Spleen (tissue), 11 donors: ENCODE results near the gene TTC12. TPM values are rescaled to one million over a fixed set of nuclear protein-coding genes. Genes with fewer than 3 reads are reported as not detected.

Experiments used
- DNase-seq: peaks from one replicate; pipeline ENCODE4 v3.0.0-alpha.2; 2020
- H3K27ac ChIP-seq, 8 donors: fragments of 200-600 bp; sonication (generic) in 7 of 8; 1 replicate in 4 of 8; 2 replicates in 4 of 8; pipeline versions ENCODE4 v1.5.0 to v1.8.0; 2016 to 2021; ENCODE audit warnings: inconsistent platforms in 4 of 8, mild to moderate bottlenecking in 4 of 8, moderate library complexity in 1 of 8
- H3K27me3 ChIP-seq, 7 donors: fragments of 200-600 bp; sonication (generic) in 6 of 7; replicated peaks in 1 of 7; 1 replicate in 4 of 7; 2 replicates in 3 of 7; pipeline versions ENCODE4 v1.5.0 to v1.8.0; 2016 to 2021; ENCODE audit warnings: inconsistent platforms in 3 of 7, mild to moderate bottlenecking in 1 of 7
- H3K36me3 ChIP-seq, 6 donors: fragments of 200-600 bp; sonication (generic) in 5 of 6; 1 replicate in 4 of 6; 2 replicates in 2 of 6; pipeline versions ENCODE4 v1.5.0 to v1.8.0; 2016 to 2021; ENCODE audit warnings: inconsistent platforms in 2 of 6
- H3K4me1 ChIP-seq, 6 donors: fragments of 200-600 bp; sonication (generic) in 5 of 6; 1 replicate in 3 of 6; 2 replicates in 3 of 6; pipeline versions ENCODE4 v1.5.0 to v1.8.0; 2016 to 2021; ENCODE audit warnings: inconsistent platforms in 3 of 6
- H3K4me3 ChIP-seq, 8 donors: fragments of 200-600 bp; sonication (generic) in 7 of 8; 1 replicate in 4 of 8; 2 replicates in 4 of 8; pipeline versions ENCODE4 v1.5.0 to v1.8.0; 2016 to 2021; ENCODE audit warnings: inconsistent platforms in 4 of 8, mild to moderate bottlenecking in 4 of 8, moderate library complexity in 2 of 8
- H3K9me3 ChIP-seq, 8 donors: fragments of 200-600 bp; sonication (generic) in 7 of 8; 1 replicate in 4 of 8; 2 replicates in 4 of 8; pipeline versions ENCODE4 v1.5.0 to v1.8.0; 2016 to 2021; ENCODE audit warnings: inconsistent platforms in 4 of 8
- POLR2A ChIP-seq, 3 donors: fragments of 450-650 bp; IDR thresholded peaks; one replicate each; pipeline ENCODE4 v1.5.1; 2017; ENCODE audit warnings: antibody characterized with exemption in 3 of 3, mild to moderate bottlenecking in 1 of 3
- POLR2AphosphoS5 ChIP-seq, 3 donors: sonication (generic); formaldehyde crosslinking; IDR thresholded peaks; one replicate each; pipeline ENCODE4 v1.5.1; 2017; ENCODE audit warnings: antibody characterized with exemption in 3 of 3
- WGBS, 5 donors: extraction: QIAGEN DNeasy Blood & Tissue Kit in 3 of 5; methylation state at CpG; one replicate each; pipeline versions ENCODE4 v1.1.5 to v1.1.7; 2013 to 2018; 5-methylcytosine and 5-hydroxymethylcytosine counted together
- intact Hi-C: fragments of 100-400 bp; cut with DNase I; formaldehyde crosslinking; loops from one replicate; pipeline ENCODE4 v1.15.0; 2023; ENCODE audit warnings: low total_unique reads
- polyA plus RNA-seq, 3 donors: library from polyadenylated mRNA; stranded (reverse); fragments of 200-250 nt; gene quantifications; one replicate each; pipeline ENCODE4 v1.2.1, GENCODE V29; 2013
- total RNA-seq, 7 donors: library from RNA; depleted of rRNA in 3 of 7; stranded (reverse); fragments of >200 nt in 3 of 7; fragmentation: NEBNext Ultra II Directional in 4 of 7; extraction: Animal tissue kit (Norgen Biotek cat#: 25700) in 4 of 7; gene quantifications; one replicate each; pipeline versions ENCODE4 v1.1.0 to v1.2.1, GENCODE V29; 2016 to 2021
- TF ChIP-seq, protein P1 (sequence below), 11 experiments: fragments of 200-600 bp in 7 of 11; fragments of 450-650 bp in 4 of 11; sonication (generic) in 4 of 11; IDR thresholded peaks in 8 of 11; conservative IDR thresholded peaks in 3 of 11; 1 replicate in 7 of 11; 2 replicates in 4 of 11; pipeline versions ENCODE4 v1.4.0 to v1.8.0; 2016 to 2021; ENCODE audit warnings: antibody characterized with exemption in 11 of 11, inconsistent platforms in 4 of 11, mild to moderate bottlenecking in 1 of 11
- donor health status: healthy with polysubstance abuse.
- donor health status: DM: no; HTN: no; CAD: no; lungs with moderate emphysema.
- donor health status: DM: no; HTN: no; CAD: no.
- donor health status: Bipolar disorder and iron deficiency.
- donor health status: healthy.
- donor health status: DM: no; HTN: no; CAD: no.
- donor health status: DM: yes; HTN: yes; CAD: no.

The TTC12 gene
- total and polyA plus RNA-seq, 10 donors, result 4.2 to 29.8 (median 14.4) TPM

DNA sequence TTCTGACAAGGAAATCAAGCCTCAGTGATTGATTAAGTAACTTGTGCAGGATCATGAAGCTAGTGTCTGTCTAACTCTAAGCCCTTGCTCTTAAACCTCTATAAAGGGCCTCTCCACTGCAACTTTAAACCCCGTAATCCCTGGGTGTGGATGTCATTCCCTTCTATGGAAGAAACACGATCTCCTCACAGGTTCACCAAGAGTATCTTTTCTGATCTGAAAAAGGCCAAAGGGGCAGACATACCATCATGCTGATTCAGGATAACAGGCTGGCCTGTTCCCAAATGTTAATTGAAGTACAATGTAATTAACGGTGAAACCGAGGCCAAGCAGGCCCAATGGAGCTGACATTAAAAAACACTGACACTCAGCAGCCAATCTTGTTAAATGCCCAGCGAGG is 17.1 kb downstream of the TTC12 start:
- Histone ChIP-seq H3K27ac (no peak overlapping the region), H3K36me3 (peaks cover 0 to 100% (median 73%) of the 10 kb centered on the region in 6 donors), H3K27me3 (no peaks in the 10 kb centered on the region), H3K4me1 (no peaks in the 10 kb centered on the region), H3K4me3 (no peak overlapping the region), H3K9me3 (no peaks in the 10 kb centered on the region)
- 87 to 95% (median 93%) methylated on average over 5 of the region's 5 CpGs for WGBS, 5 donors
- TF ChIP-seq POLR2A (IDR thresholded peaks at IDR 0.05) (no peak), POLR2AphosphoS5 (IDR thresholded peaks at IDR 0.05) (no peak)
- TF ChIP-seq, protein P1, sequence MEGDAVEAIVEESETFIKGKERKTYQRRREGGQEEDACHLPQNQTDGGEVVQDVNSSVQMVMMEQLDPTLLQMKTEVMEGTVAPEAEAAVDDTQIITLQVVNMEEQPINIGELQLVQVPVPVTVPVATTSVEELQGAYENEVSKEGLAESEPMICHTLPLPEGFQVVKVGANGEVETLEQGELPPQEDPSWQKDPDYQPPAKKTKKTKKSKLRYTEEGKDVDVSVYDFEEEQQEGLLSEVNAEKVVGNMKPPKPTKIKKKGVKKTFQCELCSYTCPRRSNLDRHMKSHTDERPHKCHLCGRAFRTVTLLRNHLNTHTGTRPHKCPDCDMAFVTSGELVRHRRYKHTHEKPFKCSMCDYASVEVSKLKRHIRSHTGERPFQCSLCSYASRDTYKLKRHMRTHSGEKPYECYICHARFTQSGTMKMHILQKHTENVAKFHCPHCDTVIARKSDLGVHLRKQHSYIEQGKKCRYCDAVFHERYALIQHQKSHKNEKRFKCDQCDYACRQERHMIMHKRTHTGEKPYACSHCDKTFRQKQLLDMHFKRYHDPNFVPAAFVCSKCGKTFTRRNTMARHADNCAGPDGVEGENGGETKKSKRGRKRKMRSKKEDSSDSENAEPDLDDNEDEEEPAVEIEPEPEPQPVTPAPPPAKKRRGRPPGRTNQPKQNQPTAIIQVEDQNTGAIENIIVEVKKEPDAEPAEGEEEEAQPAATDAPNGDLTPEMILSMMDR (IDR thresholded peaks at IDR 0.05 in 8 of 11, conservative IDR thresholded peaks at IDR 0.05 in 3 of 11), result no peak
- no peak for DNase-seq
- intact Hi-C loops, result no loop called here

DNA sequence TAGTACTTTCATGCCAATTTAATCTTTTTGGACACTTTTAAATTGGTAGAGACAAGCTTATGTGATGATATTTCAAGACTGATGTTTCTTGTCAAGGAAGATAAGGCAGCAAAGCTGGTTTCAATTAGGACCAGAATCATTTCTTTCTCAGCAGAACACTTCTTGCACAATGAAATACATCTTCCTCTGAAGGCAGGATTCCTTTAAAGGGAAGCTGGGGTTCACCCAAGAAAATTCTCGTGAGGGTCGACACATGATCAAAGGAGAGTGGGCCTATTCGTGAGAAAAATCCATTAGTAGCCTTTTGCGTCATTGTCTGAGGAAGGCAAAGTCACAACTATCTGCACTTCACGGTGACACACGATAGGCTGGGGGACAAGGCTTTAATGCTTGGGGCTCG is 17.6 kb downstream of the TTC12 start:
- Histone ChIP-seq H3K36me3 (peaks cover 0 to 100% (median 68%) of the 10 kb centered on the region in 6 donors), H3K27me3 (no peaks in the 10 kb centered on the region), H3K4me3 (no peak overlapping the region), H3K4me1 (no peaks in the 10 kb centered on the region), H3K27ac (no peak overlapping the region), H3K9me3 (no peaks in the 10 kb centered on the region)
- no peak for TF ChIP-seq POLR2AphosphoS5 (IDR thresholded peaks at IDR 0.05)
- intact Hi-C loops, result no loop called here
- no peak for DNase-seq
- 93 to 97% (median 95%) methylated on average over 7 of the region's 7 CpGs for WGBS, 5 donors

DNA sequence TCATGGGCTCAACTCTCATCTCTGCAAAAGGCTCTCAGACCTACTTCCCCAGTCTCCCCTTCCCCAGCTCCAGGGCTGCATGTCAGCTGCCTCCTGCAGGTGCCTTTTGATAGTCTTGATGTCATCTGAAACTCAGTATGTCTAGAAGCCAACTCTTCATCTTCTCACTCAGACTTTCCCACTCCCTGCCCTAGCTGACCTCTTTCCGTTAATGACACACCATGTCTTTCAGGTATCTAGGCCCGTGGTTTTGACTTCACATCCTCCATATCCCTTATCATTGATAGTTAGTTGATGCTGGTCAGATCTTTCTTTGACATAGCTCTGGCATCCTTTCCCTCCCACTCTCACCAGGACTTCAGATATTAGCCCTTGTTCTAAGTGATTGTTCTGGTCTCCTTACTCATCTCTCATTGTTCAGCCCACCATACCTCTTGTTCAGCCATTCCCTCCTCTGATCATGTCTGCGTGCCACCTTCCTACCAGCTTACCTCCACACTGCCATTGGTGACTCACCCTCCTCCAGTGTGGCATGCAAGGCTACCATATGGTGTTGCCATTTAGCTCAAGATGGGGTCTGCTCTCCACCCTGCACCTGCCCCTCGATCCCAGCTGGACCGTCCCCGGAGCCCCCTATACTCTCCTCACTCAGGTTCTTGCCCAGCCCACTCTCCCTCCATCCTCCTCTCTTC is 18.4 kb downstream of the TTC12 start:
- WGBS, 5 donors, result 93 to 97% (median 94%) methylated on average over 6 of the region's 6 CpGs
- no peak overlapping the region for H3K4me3 ChIP-seq

DNA sequence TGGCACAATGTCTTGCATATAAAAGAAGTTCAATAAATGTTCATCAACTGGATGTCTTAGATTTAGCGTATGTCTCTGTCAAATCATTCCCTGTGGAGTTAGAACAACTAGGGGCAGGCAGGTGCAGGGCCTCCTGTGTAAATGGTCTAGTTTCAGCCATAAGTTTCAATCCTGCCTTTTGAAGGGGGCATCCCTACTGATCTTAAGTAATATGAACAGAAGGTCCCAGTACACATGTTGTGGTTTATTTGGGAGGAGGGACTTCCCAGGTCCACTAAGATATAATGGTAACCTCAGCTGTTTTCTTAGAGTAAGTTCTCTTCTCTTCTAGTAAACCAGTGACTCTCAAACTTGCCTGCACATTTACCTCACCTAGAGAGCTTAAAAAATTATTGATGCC is 19.8 kb downstream of the TTC12 start:
- Histone ChIP-seq H3K36me3 (peaks cover 0 to 100% (median 61%) of the 10 kb centered on the region in 6 donors), H3K27ac (no peak overlapping the region), H3K4me3 (no peak overlapping the region), H3K9me3 (no peaks in the 10 kb centered on the region), H3K4me1 (no peaks in the 10 kb centered on the region), H3K27me3 (no peaks in the 10 kb centered on the region)
- TF ChIP-seq, protein P1 (IDR thresholded peaks at IDR 0.05 in 8 of 11, conservative IDR thresholded peaks at IDR 0.05 in 3 of 11), result no peak
- TF ChIP-seq POLR2A (IDR thresholded peaks at IDR 0.05), result no peak
- TF ChIP-seq POLR2AphosphoS5 (IDR thresholded peaks at IDR 0.05), result no peak
- DNase-seq, result no peak
- intact Hi-C loops, result no loop called here
- WGBS, 5 donors, result 89 to 100% (median 94%) methylated on average over 1 of the region's 1 CpG

More for the DNA sequence above, 18.4 kb downstream of the TTC12 start:
- no peaks in the 10 kb centered on the region for H3K9me3 ChIP-seq
- H3K4me1 ChIP-seq, result no peaks in the 10 kb centered on the region
- no peak for DNase-seq
- no peak overlapping the region for H3K27ac ChIP-seq
- intact Hi-C loops, result no loop called here
- TF ChIP-seq POLR2AphosphoS5 (IDR thresholded peaks at IDR 0.05), result no peak
- TF ChIP-seq, protein P1 (IDR thresholded peaks at IDR 0.05 in 8 of 11, conservative IDR thresholded peaks at IDR 0.05 in 3 of 11), result no peak
- no peak for TF ChIP-seq POLR2A (IDR thresholded peaks at IDR 0.05)
- H3K27me3 ChIP-seq, result no peaks in the 10 kb centered on the region
- H3K36me3 ChIP-seq, result peaks cover 0 to 100% (median 61%) of the 10 kb centered on the region in 6 donors
